Stimulated activated CD8-positive, alpha-beta memory T cell treated with anti-CD3 and anti-CD28 coated beads, Interleukin-15, amount 100 ng/mL, for 48 hours (primary cell): Measurements from ENCODE around the gene RPA3.
A peak's percentile ranks its signal among the peaks of the same experiment; 100 is the strongest.

Experiments
- DNase-seq, 2 donors: peaks; one replicate each; pipeline ENCODE4 v3.0.0-alpha.2; 2020; ENCODE audit warnings: low read depth in 2 of 2

Gene RPA3

DNA sequence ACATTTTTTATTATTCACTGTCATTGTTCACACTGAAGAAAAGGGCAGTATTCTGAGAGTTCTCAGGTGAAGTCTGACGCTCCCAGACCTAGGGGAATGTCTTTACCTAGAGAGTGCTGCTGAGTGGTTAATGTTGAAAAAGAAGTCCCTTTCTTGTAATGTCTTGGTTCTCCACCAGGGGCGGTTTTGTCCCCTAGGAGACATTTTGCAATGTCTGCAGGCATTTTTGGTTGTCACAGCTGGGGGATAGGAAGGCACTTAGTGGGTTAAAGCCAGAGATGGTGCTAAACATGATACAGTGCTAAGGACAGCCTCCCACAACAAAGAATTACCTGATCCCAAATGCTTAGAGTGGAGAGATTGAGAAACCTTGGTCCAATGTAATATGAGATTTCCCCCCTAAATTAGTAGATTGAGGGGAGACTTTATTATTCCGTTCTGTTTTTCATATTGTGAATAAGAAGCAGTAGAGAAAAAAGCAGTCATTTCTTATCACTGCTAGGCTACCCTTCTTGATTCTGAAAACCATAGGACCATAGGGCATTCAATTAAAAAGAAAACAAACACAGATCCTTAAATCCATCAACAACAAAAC lies 64.7 kb downstream of the RPA3 start:
- DNase-seq: no peak

DNA sequence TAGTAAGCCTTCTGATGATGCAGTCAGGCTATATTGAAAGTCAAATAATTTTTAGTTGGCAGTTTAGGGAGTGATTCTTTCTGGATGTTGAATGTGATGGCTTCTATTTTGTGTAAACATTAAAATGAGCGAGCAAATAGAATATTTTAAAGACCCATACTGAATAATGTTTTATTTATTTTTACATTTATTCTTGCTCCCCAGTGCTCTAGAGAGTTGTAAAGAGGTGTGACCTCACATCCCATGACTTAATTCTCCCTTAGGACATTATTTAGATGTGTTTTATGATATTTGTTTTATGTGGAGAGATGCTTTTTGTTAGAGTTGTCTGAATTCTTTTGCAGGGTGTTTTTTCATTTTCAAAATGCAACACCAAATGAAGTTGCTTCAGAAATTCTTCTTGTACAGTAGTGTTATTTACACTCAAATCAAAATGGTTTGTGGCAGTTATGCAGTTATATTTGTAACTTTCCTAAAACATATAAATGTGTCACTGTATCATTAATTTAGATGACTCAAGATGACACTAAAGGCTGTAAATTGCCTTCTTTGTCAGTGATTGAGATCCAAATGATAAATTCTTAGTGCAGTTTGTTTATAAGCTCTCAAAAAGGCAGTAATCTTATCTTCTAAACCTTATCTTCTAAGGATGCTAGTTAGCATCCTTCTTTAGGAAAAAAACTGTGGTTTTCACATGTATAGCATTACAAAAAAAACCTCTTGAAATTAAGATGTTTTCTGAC lies 65.4 kb downstream of the RPA3 start:
- no peak for DNase-seq

DNA sequence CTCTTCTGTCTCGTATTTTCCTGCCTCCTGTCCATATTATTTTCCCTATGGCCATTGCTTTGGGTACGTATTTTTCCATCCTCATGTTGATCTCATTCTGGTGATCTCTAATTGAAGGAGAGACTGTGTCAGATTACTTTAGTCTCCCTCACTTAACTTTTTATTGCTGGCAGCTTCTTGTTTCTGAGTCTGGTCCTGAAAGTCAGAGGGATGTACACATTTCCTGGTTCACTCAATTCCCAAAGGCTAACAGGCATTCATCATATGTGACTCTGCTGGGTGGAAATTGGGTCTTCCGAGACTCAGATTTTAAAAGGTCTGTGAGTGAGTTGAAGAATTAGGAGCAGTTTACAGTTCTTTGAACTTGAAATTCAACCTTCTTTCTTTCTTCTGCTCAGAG lies 66.9 kb downstream of the RPA3 start:
- no peak for DNase-seq

DNA sequence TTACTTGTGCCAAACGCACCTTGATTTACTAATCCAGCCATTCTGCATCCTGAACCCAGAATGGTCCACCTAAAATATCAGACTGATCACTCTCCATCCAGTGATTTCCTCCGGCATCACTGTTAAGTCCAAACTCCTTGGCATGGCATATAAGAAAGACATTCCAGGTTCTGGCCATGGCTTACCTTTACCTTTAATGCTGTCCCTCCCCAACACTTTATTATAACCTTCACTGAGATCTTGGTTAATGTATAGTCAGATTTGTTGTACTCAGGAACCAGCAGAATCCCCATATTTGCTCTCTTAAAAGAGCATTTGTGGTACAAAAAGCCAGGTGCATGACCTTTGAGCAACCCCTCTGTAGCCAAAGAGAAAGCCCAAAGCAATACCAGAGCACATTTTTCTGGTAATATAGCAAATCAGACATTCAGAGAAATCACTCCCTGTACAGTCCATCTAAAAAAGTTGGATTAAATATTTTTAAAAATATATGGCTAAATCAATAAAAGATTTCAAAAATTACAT lies 67.7 kb downstream of the RPA3 start:
- DNase-seq: no peak

DNA sequence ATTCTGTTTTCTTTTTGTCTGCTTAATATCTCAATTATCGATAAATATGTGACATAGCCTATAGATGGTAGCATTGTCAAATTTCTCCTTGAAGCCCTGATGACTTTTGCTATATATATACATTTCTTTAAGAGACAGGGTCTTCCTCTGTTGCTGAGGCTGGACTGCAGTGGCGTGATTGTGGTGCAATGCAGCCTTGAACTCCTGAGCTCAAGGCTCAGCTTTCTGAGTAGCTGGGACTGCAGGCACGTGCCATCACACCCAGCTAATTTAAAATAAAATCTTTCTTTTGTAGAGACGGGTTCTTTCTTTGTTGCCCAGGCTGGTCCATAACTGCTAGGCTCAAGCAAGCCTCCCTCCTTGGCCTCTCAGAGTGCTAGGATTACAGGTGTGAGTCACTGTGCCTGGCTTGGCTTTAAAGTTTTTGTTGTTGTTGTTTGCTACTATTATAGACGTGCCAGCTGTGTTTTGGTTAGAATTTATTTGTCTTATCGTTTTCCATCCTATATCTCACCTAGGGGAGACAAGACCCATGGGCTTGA lies 70.8 kb downstream of the RPA3 start:
- no peak for DNase-seq

DNA sequence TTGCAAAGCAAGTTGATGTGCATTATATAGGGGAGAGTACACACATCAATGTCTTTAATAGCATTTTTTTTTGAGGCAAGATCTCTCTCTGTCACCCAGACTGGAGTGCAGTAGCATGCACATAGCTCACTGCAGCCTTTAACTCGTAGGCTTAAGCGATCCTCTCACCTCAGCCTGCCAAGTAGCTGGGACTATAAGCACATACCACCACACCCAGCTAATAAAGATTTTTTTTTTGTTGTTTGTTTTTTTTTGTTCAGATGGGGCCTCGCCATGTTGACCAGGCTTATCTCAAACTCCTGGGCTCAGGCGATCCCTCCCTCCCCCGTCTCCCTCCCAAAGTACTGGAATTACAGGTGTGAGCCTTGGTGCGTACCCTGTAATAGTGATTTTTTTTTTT lies 76.3 kb downstream of the RPA3 start:
- DNase-seq: no peak

DNA sequence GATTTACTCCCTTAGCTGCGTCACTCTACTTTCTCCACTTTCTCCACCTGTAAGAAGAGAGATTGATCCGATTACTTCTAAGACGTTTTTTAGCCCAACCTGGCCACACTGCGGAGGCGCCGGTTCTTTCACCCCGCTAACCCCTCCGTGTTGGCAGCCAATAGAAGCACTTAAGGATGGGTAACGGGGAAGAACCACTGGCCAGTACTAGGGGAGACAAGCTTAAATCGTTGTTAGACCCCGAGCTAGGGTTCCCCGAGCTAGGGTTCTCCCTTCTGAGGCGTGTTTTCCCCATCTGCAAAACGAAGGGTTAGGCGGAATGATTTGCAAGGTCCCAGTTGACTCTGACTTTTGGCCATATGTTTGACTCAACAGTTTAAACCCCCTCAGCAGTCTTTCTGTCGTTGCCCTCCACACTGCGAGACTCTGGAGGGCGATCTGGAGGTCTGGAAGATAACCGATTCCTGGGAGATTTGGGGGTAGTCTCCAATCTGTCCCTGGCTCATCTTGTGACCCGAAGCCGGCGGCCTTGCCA lies 77.2 kb downstream of the RPA3 start:
- peak in 1 of 2 donors; percentile 20 for DNase-seq

DNA sequence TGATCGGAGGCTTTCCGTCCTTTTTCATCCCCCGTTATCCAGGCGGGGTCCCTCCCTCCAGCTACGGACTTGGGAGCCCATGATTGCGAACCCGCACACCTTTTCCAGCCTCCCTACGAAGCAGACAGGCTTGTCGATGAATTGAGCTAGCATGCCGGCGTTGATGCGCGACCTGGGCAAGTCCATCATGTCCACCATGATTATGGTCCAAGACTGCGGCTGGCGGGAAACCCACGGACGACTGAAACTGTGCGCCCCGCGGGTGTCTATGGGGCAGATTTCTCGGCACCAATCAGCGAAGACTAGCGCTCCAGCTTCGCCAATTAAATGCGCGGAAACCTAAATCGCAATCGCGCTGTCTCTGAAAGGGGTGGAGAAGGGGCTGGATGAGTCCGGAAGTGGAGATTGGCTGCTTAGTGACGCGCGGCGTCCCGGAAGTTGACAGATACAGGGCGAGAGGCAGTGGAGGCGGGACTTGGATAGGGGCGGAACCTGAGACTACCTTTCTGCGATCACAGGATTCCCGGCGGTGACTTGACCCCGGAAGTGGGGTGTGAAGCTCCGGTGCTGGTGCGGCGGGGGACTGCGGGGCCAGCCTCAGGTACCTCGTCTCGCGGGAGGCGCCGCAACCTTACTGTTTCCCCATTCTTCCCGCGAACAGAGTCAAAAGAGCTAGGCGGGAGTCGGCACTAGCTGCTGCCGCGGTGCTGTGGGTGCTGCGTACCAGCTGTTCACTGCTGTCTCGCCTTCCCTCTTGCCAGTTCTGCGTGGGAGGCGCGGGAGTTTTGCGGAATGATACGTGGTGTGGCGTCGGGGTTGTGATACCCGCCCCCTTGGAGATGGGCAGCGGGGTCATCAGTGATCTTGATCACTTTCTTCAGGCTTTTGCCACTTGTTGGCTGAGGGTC lies 77.9 kb downstream of the RPA3 start, which contains the start of gene UMAD1:
Gene UMAD1, plus strand, starts transcription at position 532 of the 908 bp plus-strand sequence. CDS start 32,620 bp downstream, outside the sequence.
- DNase-seq: peak; percentile 96 to 97

DNA sequence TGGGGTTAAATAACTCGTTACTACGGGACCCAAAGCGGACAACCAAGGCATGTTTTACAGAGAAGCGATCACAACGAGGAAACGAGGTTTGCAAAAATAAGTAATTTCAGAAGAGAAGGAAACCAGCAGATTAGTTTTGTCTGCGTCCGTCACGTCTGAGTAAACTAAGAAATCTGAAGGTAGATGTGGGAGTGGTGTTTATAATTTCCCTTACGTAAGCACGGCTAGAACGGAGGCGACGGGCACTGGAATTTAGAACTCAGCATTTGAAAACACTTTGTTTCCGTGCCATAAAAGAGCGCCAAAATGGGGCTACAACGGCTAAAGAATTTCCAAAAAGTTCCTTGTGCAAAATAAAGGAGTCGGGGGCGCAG lies 78.6 kb downstream of the RPA3 start:
- peak; percentile 17 to 28 for DNase-seq

DNA sequence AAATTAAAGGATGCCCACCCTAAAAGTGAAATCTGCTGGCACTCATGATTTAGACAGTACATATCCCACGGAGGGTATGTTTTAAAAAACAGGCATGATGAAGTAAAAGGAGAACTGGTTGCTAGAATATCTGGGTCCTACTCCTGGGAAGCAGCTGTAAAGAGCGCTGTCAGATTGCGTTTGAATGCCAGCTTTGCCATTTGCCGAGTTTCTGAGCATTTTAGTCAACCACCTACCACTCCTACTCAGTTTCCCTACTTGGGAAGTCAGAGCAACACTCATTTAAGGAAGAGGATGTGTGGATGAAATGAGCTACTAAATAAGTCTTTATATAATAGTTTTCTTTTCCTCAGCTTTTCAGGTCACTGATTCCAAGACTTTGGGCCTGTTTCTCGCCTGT lies 79.0 kb downstream of the RPA3 start:
- no peak for DNase-seq

DNA sequence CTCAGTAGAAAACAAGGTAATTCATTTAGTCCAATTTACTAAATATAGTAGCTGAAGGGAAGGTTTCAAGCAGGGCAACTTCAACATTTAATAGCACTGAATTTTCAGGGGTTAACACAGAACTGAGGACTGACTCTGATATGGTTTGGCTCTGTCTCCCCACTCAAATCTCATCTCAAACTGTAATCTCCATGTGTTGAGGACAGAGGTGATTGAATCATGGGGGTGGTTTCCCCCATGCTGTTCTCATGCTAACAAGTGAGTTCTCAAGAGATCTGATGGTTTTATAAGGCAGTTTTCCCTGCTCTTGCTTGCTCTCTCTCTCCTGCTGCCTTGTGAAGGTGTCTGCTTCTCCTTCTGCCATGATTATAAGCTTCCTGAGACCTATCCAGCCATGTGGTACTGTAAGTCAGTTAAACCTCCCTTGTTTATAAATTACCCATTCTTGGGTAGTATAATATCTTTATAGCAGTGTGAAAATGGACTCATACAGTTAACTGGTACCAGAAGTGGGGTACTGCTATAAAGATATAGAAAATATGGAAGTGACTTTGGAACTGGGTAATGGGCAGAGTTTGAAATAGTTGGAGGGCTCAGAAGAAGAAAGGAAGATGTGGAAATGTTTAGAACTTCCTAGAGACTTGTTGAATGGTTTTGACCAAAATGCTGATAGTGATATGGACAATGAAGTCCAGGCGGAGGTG lies 87.6 kb downstream of the RPA3 start:
- DNase-seq: no peak

DNA sequence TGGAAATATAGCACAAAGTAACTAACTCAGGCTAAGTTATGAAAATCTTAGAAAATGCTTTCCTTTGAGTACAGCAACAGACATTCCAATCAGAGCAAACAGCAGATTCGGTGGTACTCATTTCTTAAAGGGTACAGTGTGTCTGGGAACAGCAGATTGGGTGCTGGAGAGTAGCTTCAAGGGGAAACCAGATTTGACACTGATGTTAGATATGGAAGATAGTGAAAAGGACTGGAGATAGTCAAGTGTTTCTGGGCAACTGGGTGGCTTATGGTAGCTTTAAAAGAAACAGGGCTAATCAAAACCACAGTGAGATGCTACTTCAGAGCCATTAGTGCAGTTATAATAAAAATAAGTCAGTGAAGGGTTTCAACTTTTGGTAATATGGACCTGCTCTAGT lies 89.9 kb downstream of the RPA3 start:
- DNase-seq: no peak

DNA sequence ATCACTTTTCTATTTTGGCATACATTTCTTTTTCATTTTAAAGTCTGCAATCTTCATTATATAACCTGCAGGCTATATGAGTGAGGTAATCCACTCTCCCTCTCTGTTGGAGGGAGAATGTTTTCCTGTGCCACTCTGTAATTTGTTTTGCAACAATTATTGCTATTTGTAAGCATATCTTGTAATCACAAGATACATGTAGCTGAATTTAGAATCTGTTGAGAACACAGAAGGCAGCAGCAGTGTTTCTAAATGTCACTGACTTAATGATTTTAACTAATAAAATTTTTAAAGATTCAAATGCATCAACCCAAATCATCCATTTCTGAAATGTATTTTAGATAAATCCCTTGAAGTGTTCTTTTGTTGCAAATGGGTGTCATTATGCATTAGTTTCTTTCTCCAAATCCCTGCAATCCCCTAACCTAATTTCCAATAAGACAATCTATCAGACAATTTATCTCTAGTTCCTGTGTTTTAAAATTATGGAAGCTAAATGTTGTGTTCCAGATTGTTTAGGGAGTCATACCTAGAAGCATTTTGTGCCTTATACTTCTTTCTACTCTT lies 97.7 kb downstream of the RPA3 start:
- no peak for DNase-seq

DNA sequence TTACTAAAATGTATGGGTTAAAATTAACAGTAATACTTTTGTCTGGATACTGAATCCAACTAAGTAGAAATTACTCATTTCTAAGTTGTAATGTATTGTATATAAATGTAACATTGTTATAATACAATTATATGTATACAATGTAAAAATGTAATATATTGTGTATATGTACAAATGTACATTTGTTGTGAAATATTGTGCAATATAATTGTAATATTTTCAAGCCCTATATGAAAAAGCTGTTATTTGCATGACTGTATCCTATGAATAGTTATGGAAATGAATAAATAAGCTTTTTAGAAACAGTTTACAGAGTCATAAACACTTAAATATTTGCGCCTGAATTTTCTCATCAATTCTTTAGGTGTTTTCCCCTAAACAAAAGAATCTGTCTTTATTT lies 98.2 kb downstream of the RPA3 start:
- no peak for DNase-seq

DNA sequence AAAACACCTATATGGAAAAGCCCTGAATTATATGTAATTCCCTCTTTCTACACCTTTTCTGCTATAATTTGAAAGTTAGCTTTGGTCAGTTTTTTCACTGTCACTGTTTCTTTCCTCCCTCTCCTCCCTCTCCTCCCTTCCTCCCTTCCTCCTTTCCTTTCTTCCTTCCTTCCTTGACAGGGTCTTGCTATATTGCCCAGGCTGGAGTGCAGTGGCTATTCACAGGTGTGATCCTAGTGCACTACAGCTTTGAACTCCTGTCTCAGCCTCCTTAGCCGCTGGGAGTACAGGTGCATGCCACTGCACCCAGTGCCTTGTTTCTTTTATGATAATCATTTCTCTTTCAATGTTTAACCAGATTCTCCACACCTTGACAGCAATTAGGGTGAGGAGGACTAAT lies 100.0 kb downstream of the RPA3 start:
- DNase-seq: no peak

DNA sequence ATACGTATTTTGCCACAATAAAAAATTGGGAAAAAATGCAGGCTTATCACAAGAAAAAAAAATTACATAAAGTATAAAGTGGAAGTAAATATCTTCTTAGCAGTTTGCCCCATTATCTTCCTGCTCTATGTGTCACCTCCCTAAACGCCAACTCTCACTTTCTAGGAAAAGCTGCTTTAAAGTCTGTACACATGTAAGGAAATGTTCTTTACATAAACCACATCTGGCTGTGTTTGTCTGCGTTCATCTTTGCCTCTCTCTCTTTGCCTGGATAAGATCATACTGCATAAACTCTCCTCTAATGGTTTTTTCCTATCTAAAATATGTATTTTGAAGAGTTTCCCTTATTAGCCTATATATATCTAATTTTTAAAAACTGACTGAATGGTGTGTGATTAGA lies 100.9 kb downstream of the RPA3 start:
- no peak for DNase-seq

DNA sequence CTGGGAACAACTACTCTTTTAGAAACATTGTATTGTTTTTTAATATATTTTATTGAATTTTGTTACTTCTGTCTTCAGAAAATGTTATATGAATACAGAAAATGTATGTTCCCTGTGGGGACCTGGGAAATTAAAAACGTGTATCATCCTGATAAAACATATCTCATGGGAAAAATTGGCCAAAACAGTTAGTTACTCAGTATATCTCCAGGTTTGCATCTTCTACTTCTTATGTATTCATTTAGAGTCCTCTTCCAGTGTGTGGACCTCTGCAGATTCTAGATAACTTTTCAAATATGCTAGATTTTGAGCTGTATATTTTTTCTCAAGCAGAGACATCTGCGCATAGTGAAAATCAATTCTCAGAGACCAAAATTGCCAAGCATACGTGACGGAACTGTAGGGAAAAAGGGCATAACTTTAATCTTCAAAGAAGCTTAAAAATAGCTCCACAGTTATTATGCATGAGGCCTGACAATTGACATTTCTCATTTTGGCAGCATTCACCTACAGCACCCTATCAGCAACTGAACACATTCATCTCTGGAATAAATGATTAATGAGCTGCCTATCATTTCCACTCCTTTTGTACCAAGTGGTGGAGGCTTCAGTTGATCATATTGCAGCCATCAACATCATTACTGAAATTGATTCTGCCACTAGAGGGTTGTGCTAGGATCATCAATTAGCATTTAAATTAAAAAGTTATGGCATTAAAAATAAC lies 104.2 kb downstream of the RPA3 start:
- DNase-seq: no peak

DNA sequence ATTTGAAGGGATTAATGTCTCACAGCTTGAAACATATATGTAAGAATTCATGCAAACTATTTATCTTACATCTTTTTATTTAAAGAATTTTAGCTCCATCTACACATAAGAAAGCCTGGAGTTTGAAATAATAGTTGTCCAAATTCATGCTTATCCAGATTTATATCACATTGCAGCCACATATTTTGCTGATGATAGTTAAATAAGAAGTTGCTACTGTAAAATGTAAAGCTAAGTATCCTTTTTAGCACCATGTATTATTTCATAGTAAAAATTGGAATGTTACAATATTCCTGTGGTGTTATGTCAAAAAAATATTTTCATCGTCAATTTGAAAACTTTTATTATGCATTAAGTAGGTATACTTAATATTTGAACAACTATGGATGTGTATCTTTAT lies 105.2 kb downstream of the RPA3 start:
- no peak for DNase-seq

DNA sequence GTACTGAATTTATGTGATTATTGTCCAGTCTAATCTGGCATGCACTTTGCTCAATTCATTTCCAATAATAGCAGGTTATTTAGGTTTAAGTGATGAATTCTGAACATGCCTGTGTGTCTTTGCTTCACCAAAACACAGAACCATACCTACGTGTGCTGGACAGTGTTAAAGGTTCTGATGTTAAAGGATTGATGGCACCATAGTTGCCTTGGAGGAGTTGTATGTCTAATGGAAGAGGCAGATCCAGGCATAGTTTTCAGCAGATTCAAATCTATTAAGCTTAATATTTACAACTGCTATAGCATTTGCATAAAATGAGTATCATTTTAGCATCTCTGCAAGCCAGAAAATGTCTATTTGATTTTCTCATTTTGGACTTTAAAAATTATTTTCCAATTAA lies 105.9 kb downstream of the RPA3 start:
- DNase-seq: no peak

DNA sequence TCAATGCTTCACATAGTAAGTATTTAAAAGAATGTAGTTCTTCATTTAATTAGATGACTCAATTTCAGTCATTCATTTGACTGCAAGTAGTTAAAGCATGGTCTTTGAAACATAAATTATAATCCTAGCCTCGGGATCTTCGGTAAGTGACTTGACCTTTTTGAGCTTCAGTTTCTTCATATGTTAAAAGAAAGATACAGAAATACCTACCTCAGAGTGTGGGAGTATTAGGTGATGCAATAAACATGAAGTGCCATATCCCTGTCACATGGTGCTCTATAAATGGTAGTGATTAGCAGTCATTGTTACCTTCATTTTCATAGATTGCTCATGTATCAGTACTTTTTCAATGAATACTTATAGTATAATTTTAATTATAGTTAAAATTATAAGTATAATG lies 109.1 kb downstream of the RPA3 start:
- no peak for DNase-seq
